Natural killer cell (primary cell): Measurements from ENCODE around the gene NUDCD2. TPM values are rescaled to one million over a fixed set of nuclear protein-coding genes. Genes with fewer than 3 reads are reported as not detected.
"Not testable (repeated sequence)": the region's sequence is repeated elsewhere in the genome, so short reads cannot be mapped to it uniquely, and the experiment has no call there.

Experiments used
- ATAC-seq, 3 donors: fragments of 150-1000 bp in 2 of 3; fragments of 200-7000 bp in 1 of 3; cut with Tn5 transposase; 1 replicate in 1 of 3; 2 replicates in 2 of 3; pipeline ENCODE4 v1.10.0; 2021; ENCODE audit warnings: mild to moderate bottlenecking in 2 of 3, moderate library complexity in 2 of 3
- DNase-seq, 2 donors: peaks; one replicate each; pipeline versions ENCODE4 v3.0.0 to v3.0.0-alpha.2; 2013 to 2021; ENCODE audit warnings: mixed read lengths in 1 of 2
- H3K27ac ChIP-seq: one replicate; pipeline ENCODE4 v1.5.1; 2013; ENCODE audit warnings: mild to moderate bottlenecking, low read length
- H3K27me3 ChIP-seq: one replicate; pipeline ENCODE4 v1.6.1; 2013; ENCODE audit warnings: low read length; ENCODE audit not compliant: control insufficient read depth, insufficient read depth
- H3K36me3 ChIP-seq: one replicate; pipeline ENCODE4 v1.6.1; 2013; ENCODE audit warnings: low read length; ENCODE audit not compliant: control insufficient read depth, insufficient read depth
- H3K4me1 ChIP-seq: one replicate; pipeline ENCODE4 v1.6.1; 2013; ENCODE audit warnings: low read length; ENCODE audit not compliant: control insufficient read depth, insufficient read depth
- H3K4me3 ChIP-seq: one replicate; pipeline ENCODE4 v1.5.1; 2013; ENCODE audit warnings: low read length
- H3K9me3 ChIP-seq: one replicate; pipeline ENCODE4 v1.6.1; 2013; ENCODE audit warnings: low read length; ENCODE audit not compliant: control insufficient read depth, insufficient read depth
- H3K27ac Mint-ChIP-seq, 2 donors: one replicate each; pipeline ENCODE4 v1.8.0; 2022; ENCODE audit warnings: mild to moderate bottlenecking in 2 of 2, mixed read lengths in 2 of 2, moderate library complexity in 1 of 2
- H3K27me3 Mint-ChIP-seq, 2 donors: one replicate each; pipeline ENCODE4 v1.8.0; 2022; ENCODE audit warnings: low read depth in 2 of 2, mixed read lengths in 2 of 2
- H3K36me3 Mint-ChIP-seq: one replicate; pipeline ENCODE4 v1.8.0; 2022; ENCODE audit warnings: mixed read lengths
- H3K4me1 Mint-ChIP-seq, 2 donors: one replicate each; pipeline ENCODE4 v1.8.0; 2022; ENCODE audit warnings: mixed read lengths in 2 of 2
- H3K4me3 Mint-ChIP-seq: one replicate; pipeline ENCODE4 v1.8.0; 2022; ENCODE audit warnings: mild to moderate bottlenecking, moderate library complexity, mixed read lengths
- H3K9me3 Mint-ChIP-seq, 2 donors: one replicate each; pipeline ENCODE4 v1.8.0; 2022; ENCODE audit warnings: mixed read lengths in 2 of 2
- WGBS: methylation state at CpG from one replicate; pipeline ENCODE4 v1.1.7; 2013; ENCODE audit warnings: missing lambda C conversion rate; ENCODE audit not compliant: insufficient coverage; 5-methylcytosine and 5-hydroxymethylcytosine counted together
- intact Hi-C: fragments of 100-400 bp; cut with micrococcal nuclease; formaldehyde crosslinking; loops from one replicate; pipeline ENCODE4 v1.14.2; 2022
- total RNA-seq, 4 donors: library from RNA; stranded (reverse); fragments of 120-200 nt in 1 of 4; gene quantifications; one replicate each; pipeline versions ENCODE4 v1.2.3 to v1.2.4, GENCODE V29; 2013 to 2022
- TF ChIP-seq, protein P1 (sequence below): fragments of 200-600 bp; IDR thresholded peaks from one replicate; pipeline ENCODE4 v1.8.0; 2022; ENCODE audit warnings: antibody characterized with exemption

NUDCD2 gene
- total RNA-seq, 3 donors from 2014 or later (not counting 1 experiment from before 2014, with no cell fraction given), result 13.2 to 24.7 (median 21.7) TPM

DNA sequence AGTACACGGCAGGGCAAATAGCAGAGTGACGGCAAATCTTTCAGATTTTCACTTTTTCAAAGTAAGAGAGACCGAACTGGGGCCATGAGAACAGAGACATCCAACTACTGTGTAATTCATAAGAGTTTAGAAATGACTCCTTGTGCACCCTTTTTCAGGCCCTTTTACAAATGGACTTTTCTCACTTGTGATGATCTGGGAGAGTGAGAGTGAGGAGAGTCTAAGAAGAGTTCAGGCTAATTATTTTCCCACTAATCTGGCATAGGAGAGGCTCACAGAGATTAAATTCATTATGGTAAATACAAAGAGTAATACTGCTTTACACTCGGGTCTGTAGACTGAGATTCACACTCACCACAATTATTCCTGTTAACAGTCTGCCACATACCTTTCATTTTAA is 23.4 kb downstream of the NUDCD2 start:
- Mint-ChIP-seq H3K27me3 (peaks cover 5 to 6% of the 10 kb centered on the region in 2 donors), H3K4me3 (peak overlapping the region; percentile 89), H3K4me1 (peaks cover 34 to 40% of the 10 kb centered on the region in 2 donors), H3K9me3 (no peaks in the 10 kb centered on the region), H3K36me3 (no peaks in the 10 kb centered on the region), H3K27ac (peak overlapping the region; percentile 86 to 91)
- intact Hi-C loops, result no loop called here
- DNase-seq (no peak), ATAC-seq (no peak)
- TF ChIP-seq, protein P1, sequence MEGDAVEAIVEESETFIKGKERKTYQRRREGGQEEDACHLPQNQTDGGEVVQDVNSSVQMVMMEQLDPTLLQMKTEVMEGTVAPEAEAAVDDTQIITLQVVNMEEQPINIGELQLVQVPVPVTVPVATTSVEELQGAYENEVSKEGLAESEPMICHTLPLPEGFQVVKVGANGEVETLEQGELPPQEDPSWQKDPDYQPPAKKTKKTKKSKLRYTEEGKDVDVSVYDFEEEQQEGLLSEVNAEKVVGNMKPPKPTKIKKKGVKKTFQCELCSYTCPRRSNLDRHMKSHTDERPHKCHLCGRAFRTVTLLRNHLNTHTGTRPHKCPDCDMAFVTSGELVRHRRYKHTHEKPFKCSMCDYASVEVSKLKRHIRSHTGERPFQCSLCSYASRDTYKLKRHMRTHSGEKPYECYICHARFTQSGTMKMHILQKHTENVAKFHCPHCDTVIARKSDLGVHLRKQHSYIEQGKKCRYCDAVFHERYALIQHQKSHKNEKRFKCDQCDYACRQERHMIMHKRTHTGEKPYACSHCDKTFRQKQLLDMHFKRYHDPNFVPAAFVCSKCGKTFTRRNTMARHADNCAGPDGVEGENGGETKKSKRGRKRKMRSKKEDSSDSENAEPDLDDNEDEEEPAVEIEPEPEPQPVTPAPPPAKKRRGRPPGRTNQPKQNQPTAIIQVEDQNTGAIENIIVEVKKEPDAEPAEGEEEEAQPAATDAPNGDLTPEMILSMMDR, result no peak
- Histone ChIP-seq H3K27ac (peak overlapping the region; percentile 77), H3K9me3 (no peaks in the 10 kb centered on the region), H3K4me1 (peaks cover 16% of the 10 kb centered on the region), H3K27me3 (no peaks in the 10 kb centered on the region), H3K4me3 (no peak overlapping the region), H3K36me3 (peaks cover 10% of the 10 kb centered on the region)
- 69% methylated on average over 4 of the region's 4 CpGs for WGBS

DNA sequence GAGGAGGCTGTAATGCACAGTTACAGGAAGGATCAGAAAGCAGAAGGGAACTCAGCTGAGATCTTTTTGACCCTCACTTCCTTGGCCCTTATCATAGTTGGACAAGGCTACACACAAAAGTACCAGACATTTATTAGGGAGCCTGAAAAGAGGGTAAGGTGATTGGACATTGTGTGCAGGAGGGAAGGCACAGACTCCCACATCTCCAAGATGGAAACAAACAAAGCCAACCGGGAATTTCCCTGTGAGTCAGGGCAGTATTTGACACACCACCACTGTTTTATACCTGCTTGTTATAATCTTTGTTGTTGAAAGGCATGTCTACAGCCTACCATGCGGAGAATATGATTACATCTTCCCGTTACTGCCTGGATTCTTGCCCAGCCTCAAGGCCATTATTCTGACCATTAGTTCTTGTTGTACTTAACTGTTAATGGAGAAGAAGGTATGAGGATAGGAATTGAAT is 25.5 kb downstream of the NUDCD2 start:
- Histone ChIP-seq H3K27me3 (no peaks in the 10 kb centered on the region), H3K4me3 (no peak overlapping the region), H3K4me1 (peaks cover 16% of the 10 kb centered on the region), H3K9me3 (no peaks in the 10 kb centered on the region), H3K36me3 (peaks cover 3% of the 10 kb centered on the region), H3K27ac (no peak overlapping the region)
- 94% methylated on average over 2 of the region's 3 CpGs for WGBS
- ATAC-seq (no peak), DNase-seq (no peak)
- Mint-ChIP-seq H3K36me3 (no peaks in the 10 kb centered on the region), H3K4me1 (peaks cover 24 to 25% of the 10 kb centered on the region in 2 donors), H3K9me3 (no peaks in the 10 kb centered on the region), H3K27ac (no peak overlapping the region), H3K27me3 (peaks cover 5 to 6% of the 10 kb centered on the region in 2 donors), H3K4me3 (no peak overlapping the region)
- intact Hi-C loops, result no loop called here
- TF ChIP-seq, protein P1, result no peak

DNA sequence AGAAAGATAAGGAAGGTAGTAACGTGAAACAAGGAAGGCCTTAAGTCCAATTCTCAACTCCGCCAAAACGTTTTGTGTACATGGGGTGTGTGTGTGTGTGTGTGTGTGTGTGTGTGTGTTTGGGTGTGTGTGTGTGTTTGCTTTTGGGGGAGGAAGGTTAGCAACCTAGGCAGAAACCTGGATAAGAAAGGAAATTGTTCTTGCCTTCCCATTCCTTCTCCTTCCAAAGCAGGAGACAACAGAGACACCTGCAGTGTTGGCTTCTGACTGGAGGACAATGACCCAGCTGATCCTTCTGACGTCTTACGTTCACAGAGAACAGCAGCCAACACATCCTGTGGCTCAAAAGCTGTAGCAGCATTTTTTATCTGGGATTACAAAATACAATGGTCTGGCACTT is 26.6 kb downstream of the NUDCD2 start:
- Histone ChIP-seq H3K9me3 (no peaks in the 10 kb centered on the region), H3K36me3 (no peaks in the 10 kb centered on the region), H3K27me3 (no peaks in the 10 kb centered on the region), H3K27ac (no peak overlapping the region), H3K4me1 (peaks cover 8% of the 10 kb centered on the region), H3K4me3 (no peak overlapping the region)
- H3K27ac Mint-ChIP-seq, result no peak overlapping the region
- TF ChIP-seq, protein P1, result no peak
- no peak for DNase-seq
- WGBS, result 86% methylated on average over 5 of the region's 5 CpGs
- no peaks in the 10 kb centered on the region for H3K36me3 Mint-ChIP-seq
- intact Hi-C loops, result no loop called here
- no peak for ATAC-seq
- H3K27me3 Mint-ChIP-seq, result peaks cover 5 to 6% of the 10 kb centered on the region in 2 donors
- H3K4me1 Mint-ChIP-seq, result peaks cover 12 to 14% of the 10 kb centered on the region in 2 donors
- no peaks in the 10 kb centered on the region for H3K9me3 Mint-ChIP-seq
- no peak overlapping the region for H3K4me3 Mint-ChIP-seq

DNA sequence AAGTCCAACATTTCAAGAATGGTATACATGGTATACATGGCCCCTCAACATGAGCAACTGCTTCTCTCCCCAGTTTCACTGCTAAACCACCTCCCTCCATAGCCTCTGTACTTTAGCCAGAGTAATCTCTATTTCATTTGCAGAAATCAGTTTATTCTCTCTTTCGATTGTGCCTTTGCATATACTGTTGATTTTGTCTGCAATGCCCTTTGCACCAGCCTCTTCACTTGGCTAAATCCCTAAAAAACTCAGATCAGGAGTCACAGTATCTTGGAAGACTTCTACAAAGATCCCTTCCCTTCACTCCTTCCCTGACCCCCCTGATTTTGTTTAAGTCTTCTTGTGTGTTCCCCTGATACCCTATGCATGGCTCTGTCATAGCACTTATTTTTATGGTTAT is 27.4 kb downstream of the NUDCD2 start:
- H3K4me1 ChIP-seq, result peaks cover 2% of the 10 kb centered on the region
- intact Hi-C loops, result no loop called here
- no peak overlapping the region for H3K27ac ChIP-seq
- DNase-seq (no peak), ATAC-seq (no peak)
- H3K27me3 Mint-ChIP-seq, result peaks cover 6 to 9% of the 10 kb centered on the region in 2 donors
- H3K36me3 ChIP-seq, result no peaks in the 10 kb centered on the region
- H3K27ac Mint-ChIP-seq, result no peak overlapping the region
- no peak overlapping the region for H3K4me3 Mint-ChIP-seq
- H3K4me3 ChIP-seq, result no peak overlapping the region
- TF ChIP-seq, protein P1, result no peak
- no peaks in the 10 kb centered on the region for H3K36me3 Mint-ChIP-seq
- H3K9me3 ChIP-seq, result no peaks in the 10 kb centered on the region
- WGBS, result 90% methylated on average over 1 of the region's 1 CpG
- no peaks in the 10 kb centered on the region for H3K9me3 Mint-ChIP-seq
- H3K27me3 ChIP-seq, result no peaks in the 10 kb centered on the region
- peaks cover 10 to 11% of the 10 kb centered on the region in 2 donors for H3K4me1 Mint-ChIP-seq

DNA sequence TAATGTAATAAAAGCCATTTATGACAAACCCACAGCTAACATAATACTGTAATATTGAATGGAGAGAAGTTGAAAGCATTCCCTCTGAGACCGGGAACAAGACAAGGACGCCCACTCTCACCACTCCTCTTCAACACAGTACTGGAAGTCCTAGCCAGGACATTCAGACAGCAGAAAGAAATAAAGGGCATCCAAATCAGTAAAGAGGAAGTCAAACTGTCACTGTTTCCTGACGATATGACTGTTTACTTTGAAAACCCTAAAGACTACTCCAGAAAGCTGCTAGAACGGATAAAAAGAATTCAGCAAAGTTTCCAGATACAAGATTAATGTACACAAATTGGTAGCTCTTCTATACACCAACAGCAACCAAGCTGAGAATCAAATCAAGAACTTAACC is 33.8 kb downstream of the NUDCD2 start:
- H3K27me3 ChIP-seq, H3K36me3 ChIP-seq, H3K27ac ChIP-seq, H3K9me3 ChIP-seq, DNase-seq, H3K36me3 Mint-ChIP-seq, H3K4me1 ChIP-seq, H3K4me3 Mint-ChIP-seq, H3K4me3 ChIP-seq, H3K9me3 Mint-ChIP-seq, intact Hi-C loops, H3K27ac Mint-ChIP-seq, ATAC-seq, H3K4me1 Mint-ChIP-seq: not testable (repeated sequence)
- peaks cover 16 to 24% of the 10 kb centered on the region in 2 donors for H3K27me3 Mint-ChIP-seq
- 15% methylated on average over 4 of the region's 4 CpGs for WGBS
